GM12878 (cell line): ENCODE measurements around the gene SPEM2. TPM values are rescaled to one million over a fixed set of nuclear protein-coding genes. Genes with fewer than 3 reads are reported as not detected.

Experiments used
- ATAC-seq: fragments of 200-7000 bp; cut with Tn5 transposase; 3 replicates; pipeline ENCODE4 v1.9.1; 2020; ENCODE audit warnings: mild to moderate bottlenecking, moderate library complexity
- BruUV-seq: library from RNA; stranded (reverse); fragments of 400-500 nt; replicated peaks from 2 replicates; lab custom pipeline; 2021; lab: Mats Ljungman, UMichigan
- CTCF ChIA-PET: fragments of 300-600 bp; sonication (Branson Sonifier 250); formaldehyde crosslinking; extraction: SDS; loops from one replicate; lab custom pipeline; 2021; ENCODE audit warnings: inconsistent platforms; lab: Yijun Ruan, JAX
- POLR2A ChIA-PET: fragments of 350-600 bp; formaldehyde crosslinking; extraction: SDS; loops from one replicate; lab custom pipeline; 2021; ENCODE audit warnings: inconsistent platforms; lab: Charles Lee
- RAD21 ChIA-PET: fragments of 300-600 bp; sonication (Branson Sonifier 250); formaldehyde crosslinking; loops from one replicate; lab custom pipeline; 2023; ENCODE audit warnings: antibody characterized with exemption; ENCODE audit not compliant: unreplicated experiment; lab: Charles Lee
- SMC1A ChIA-PET: fragments of 300-600 bp; sonication (Branson Sonifier 250); formaldehyde crosslinking; loops from one replicate; lab custom pipeline; 2023; ENCODE audit not compliant: unreplicated experiment, uncharacterized antibody; lab: Charles Lee
- DNase-seq: peaks from one replicate; pipeline ENCODE4 v3.0.0-alpha.2; 2011; ENCODE audit warnings: low read depth, low spot score
- FAIRE-seq: peaks from 3 replicates; lab custom pipeline; 2011; peaks lifted over from hg19 to GRCh38; lab: Jason Lieb, UNC
- H2AFZ ChIP-seq: 2 replicates; pipeline ENCODE4 v1.6.0; 2011; ENCODE audit warnings: low read depth, low read length, control low read depth; ENCODE audit not compliant: control insufficient read depth
- H3K27ac ChIP-seq: 2 replicates; pipeline ENCODE4 v1.5.1; 2011; ENCODE audit warnings: control low read depth; ENCODE audit not compliant: control insufficient read depth, insufficient read depth
- H3K27me3 ChIP-seq, 2 experiments: replicated peaks in 1 of 2; 2 replicates each; pipeline versions ENCODE4 v1.6.0 to v1.6.1; 2011; ENCODE audit warnings: low read length in 1 of 2; ENCODE audit not compliant: control insufficient read depth in 2 of 2, insufficient read depth in 2 of 2
- H3K36me3 ChIP-seq, 2 experiments: 2 replicates each; pipeline ENCODE4 v1.5.1; 2011; ENCODE audit warnings: low read length in 1 of 2; ENCODE audit not compliant: control insufficient read depth in 2 of 2, insufficient read depth in 2 of 2
- H3K4me1 ChIP-seq: 2 replicates; pipeline ENCODE4 v1.6.1; 2011; ENCODE audit warnings: mild to moderate bottlenecking, low read length, moderate library complexity, mixed read lengths; ENCODE audit not compliant: control insufficient read depth, insufficient read depth
- H3K4me2 ChIP-seq: 2 replicates; pipeline ENCODE4 v1.6.0; 2011; ENCODE audit warnings: control low read depth; ENCODE audit not compliant: control insufficient read depth, insufficient read depth
- H3K4me3 ChIP-seq: fragments of 200-600 bp; sonication (generic); 2 replicates; pipeline ENCODE4 v1.5.1; 2016
- H3K79me2 ChIP-seq: 2 replicates; pipeline ENCODE4 v1.6.0; 2011; ENCODE audit warnings: low read length; ENCODE audit not compliant: control insufficient read depth, insufficient read depth
- H3K9ac ChIP-seq: 2 replicates; pipeline ENCODE4 v1.8.0; 2011; ENCODE audit warnings: low read length, control low read depth, mixed read lengths; ENCODE audit not compliant: control insufficient read depth, insufficient read depth
- H3K9me3 ChIP-seq: replicated peaks from 3 replicates; pipeline ENCODE4 v1.5.1; 2011; ENCODE audit warnings: mild to moderate bottlenecking, low read length; ENCODE audit not compliant: control insufficient read depth, insufficient read depth
- H4K20me1 ChIP-seq: 2 replicates; pipeline ENCODE4 v1.6.0; 2011; ENCODE audit not compliant: control insufficient read depth, insufficient read depth
- CBX3 ChIP-seq: fragments of 200-600 bp; sonication (generic); IDR thresholded peaks from 2 replicates; pipeline ENCODE4 v1.6.1; 2016; ENCODE audit warnings: low read depth, borderline replicate concordance
- GATAD2B ChIP-seq: fragments of 450-650 bp; conservative IDR thresholded peaks from 2 replicates; pipeline ENCODE4 v1.6.1; 2017; ENCODE audit warnings: low read depth, mild to moderate bottlenecking, moderate library complexity
- HDAC2 ChIP-seq: fragments of 200-600 bp; sonication (generic); IDR thresholded peaks from 2 replicates; pipeline ENCODE4 v1.6.1; 2017
- MEF2A ChIP-seq: IDR thresholded peaks from 2 replicates; pipeline ENCODE4 v1.6.1; 2011; ENCODE audit warnings: low read depth, mild to moderate bottlenecking, low read length, moderate library complexity; ENCODE audit not compliant: insufficient read depth
- RAD51 ChIP-seq: fragments of 450-650 bp; IDR thresholded peaks from 2 replicates; pipeline ENCODE4 v1.6.1; 2016; ENCODE audit warnings: moderate library complexity, mild to moderate bottlenecking, inconsistent platforms
- RCOR1 ChIP-seq: conservative IDR thresholded peaks from 2 replicates; pipeline ENCODE4 v1.6.1; 2012; ENCODE audit warnings: low read depth, low read length, improper control_type of control experiment
- STAT1 ChIP-seq: fragments of 450-650 bp; conservative IDR thresholded peaks from 2 replicates; pipeline ENCODE4 v1.6.1; 2014; ENCODE audit warnings: antibody characterized with exemption, mild to moderate bottlenecking
- ZNF622 ChIP-seq: fragments of 450-650 bp; IDR thresholded peaks from 2 replicates; pipeline ENCODE4 v1.6.1; 2017; ENCODE audit warnings: mild to moderate bottlenecking, inconsistent platforms
- WGBS: methylation state at CpG from one replicate; pipeline ENCODE4 v1.1.6; 2016; ENCODE audit warnings: low lambda C conversion rate; ENCODE audit not compliant: insufficient replicate concordance, insufficient coverage; ENCODE audit errors: missing lambda C conversion rate; 5-methylcytosine and 5-hydroxymethylcytosine counted together
- in situ Hi-C: fragments of 300-500 bp; cut with MboI; formaldehyde crosslinking; loops from 9 replicates; pipeline ENCODE4 v1.14.3; 2018; ENCODE audit warnings: mixed read lengths
- intact Hi-C: fragments of 100-400 bp; cut with micrococcal nuclease; formaldehyde crosslinking; loops from one replicate; pipeline ENCODE4 v1.14.2; 2022; ENCODE audit not compliant: unreplicated experiment
- polyA plus RNA-seq, 11 experiments: library from polyadenylated mRNA; depleted of rRNA in 4 of 11; unstranded in 6 of 11; stranded (reverse) in 5 of 11; fragments of >200 nt; fragmentation: Nextera tagmentation in 4 of 11; fragmentation: Illumina TruSeq in 1 of 11; extraction: Ambion mirVana in 4 of 11; extraction: Trizol in 1 of 11; gene quantifications; 1 replicate in 1 of 11; 2 replicates in 10 of 11; pipeline versions ENCODE4 v1.2.1 to v1.2.3, GENCODE V29; 2011 to 2016; ENCODE audit warnings: inconsistent platforms in 2 of 11, missing spikeins in 2 of 11, low read depth in 1 of 11
- total RNA-seq, 4 experiments: library from RNA; depleted of rRNA in 3 of 4; stranded (reverse); fragments of >200 nt in 3 of 4; fragmentation: Illumina TruSeq in 1 of 4; extraction: Trizol in 1 of 4; gene quantifications; 2 replicates each; pipeline versions ENCODE4 v1.2.1 to v1.2.3, GENCODE V29; 2013 to 2021
- TF ChIP-seq, protein P1 (sequence below): fragments of 450-650 bp; IDR thresholded peaks from 2 replicates; pipeline ENCODE4 v1.6.1; 2016; ENCODE audit warnings: mild to moderate bottlenecking
- TF ChIP-seq, protein P2 (sequence below): fragments of 150-350 bp; IDR thresholded peaks from 2 replicates; pipeline ENCODE4 v1.6.1; 2014; ENCODE audit warnings: mild to moderate bottlenecking, low read depth, low read length
- TF ChIP-seq, protein P3 (sequence below): fragments of 450-650 bp; IDR thresholded peaks from 2 replicates; pipeline ENCODE4 v1.6.1; 2017; ENCODE audit warnings: mild to moderate bottlenecking, moderate library complexity
- TF ChIP-seq, protein P4 (sequence below): fragments of 450-650 bp; IDR thresholded peaks from 2 replicates; pipeline ENCODE4 v1.6.1; 2017; ENCODE audit warnings: mild to moderate bottlenecking
- TF ChIP-seq, protein P5 (sequence below): IDR thresholded peaks from 2 replicates; pipeline ENCODE4 v1.6.1; 2011; ENCODE audit warnings: borderline replicate concordance, low read depth, mild to moderate bottlenecking, moderate library complexity, mixed read lengths, low read length; ENCODE audit not compliant: insufficient read depth; ENCODE audit errors: extremely low read length

Gene SPEM2
- total and polyA plus RNA-seq, 10 of the 15 experiments (the other 5 are each of a cell fraction or from before 2014, with no cell fraction given) = not detected

DNA sequence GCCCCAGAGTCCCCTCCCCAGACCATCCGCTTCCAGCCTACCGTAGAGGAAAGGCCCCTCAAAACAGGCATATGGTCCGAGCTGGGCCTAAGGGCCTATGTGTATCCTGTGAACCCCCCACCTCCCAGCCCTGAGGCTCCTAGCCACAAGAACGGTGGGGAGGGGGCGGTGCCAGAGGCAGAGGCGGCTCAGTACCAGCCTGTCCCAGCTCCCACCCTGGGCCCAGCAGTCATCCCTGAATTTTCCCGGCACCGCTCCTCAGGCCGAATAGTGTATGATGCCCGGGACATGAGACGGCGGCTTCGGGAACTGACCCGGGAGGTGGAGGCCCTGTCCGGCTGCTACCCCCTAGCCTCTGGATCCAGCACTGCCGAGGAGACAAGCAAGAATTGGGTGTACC, 4.2 kb upstream of the SPEM2 start:
- FAIRE-seq = no peak

More for the DNA sequence above, 4.2 kb upstream of the SPEM2 start:
- Histone ChIP-seq H3K27me3 (no peaks in the 10 kb centered on the region; a peak in 1 of 4 replicates), H3K36me3 (no peaks in the 10 kb centered on the region), H2AFZ (no peak overlapping the region), H3K9me3 (no peaks in the 10 kb centered on the region), H3K4me1 (no peaks in the 10 kb centered on the region), H3K27ac (no peak overlapping the region), H4K20me1 (no peaks in the 10 kb centered on the region), H3K79me2 (no peaks in the 10 kb centered on the region), H3K4me3 (no peak overlapping the region), H3K4me2 (no peak overlapping the region), H3K9ac (no peak overlapping the region)
- WGBS = 65% methylated on average over 16 of the region's 16 CpGs
- ChIA-PET RAD21 (no interaction called here), SMC1A (no interaction called here), POLR2A (no interaction called here), CTCF (interaction anchor here (1.1 kb wide), 1 partner anchor 14 kb away, joined by 3 read pairs; the partner anchor contains the start of gene TMEM102)
- no peak for DNase-seq
- in situ Hi-C loops = no loop called here
- TF ChIP-seq HDAC2 (no peak), RAD51 (no peak), CBX3 (no peak), STAT1 (no peak), MEF2A (no peak), ZNF622 (no peak), RCOR1 (no peak), GATAD2B (no peak)
- TF ChIP-seq, protein P1, sequence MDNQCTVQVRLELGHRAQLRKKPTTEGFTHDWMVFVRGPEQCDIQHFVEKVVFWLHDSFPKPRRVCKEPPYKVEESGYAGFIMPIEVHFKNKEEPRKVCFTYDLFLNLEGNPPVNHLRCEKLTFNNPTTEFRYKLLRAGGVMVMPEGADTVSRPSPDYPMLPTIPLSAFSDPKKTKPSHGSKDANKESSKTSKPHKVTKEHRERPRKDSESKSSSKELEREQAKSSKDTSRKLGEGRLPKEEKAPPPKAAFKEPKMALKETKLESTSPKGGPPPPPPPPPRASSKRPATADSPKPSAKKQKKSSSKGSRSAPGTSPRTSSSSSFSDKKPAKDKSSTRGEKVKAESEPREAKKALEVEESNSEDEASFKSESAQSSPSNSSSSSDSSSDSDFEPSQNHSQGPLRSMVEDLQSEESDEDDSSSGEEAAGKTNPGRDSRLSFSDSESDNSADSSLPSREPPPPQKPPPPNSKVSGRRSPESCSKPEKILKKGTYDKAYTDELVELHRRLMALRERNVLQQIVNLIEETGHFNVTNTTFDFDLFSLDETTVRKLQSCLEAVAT = no peak
- TF ChIP-seq, protein P2, sequence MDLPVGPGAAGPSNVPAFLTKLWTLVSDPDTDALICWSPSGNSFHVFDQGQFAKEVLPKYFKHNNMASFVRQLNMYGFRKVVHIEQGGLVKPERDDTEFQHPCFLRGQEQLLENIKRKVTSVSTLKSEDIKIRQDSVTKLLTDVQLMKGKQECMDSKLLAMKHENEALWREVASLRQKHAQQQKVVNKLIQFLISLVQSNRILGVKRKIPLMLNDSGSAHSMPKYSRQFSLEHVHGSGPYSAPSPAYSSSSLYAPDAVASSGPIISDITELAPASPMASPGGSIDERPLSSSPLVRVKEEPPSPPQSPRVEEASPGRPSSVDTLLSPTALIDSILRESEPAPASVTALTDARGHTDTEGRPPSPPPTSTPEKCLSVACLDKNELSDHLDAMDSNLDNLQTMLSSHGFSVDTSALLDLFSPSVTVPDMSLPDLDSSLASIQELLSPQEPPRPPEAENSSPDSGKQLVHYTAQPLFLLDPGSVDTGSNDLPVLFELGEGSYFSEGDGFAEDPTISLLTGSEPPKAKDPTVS = no peak
- TF ChIP-seq, protein P3, sequence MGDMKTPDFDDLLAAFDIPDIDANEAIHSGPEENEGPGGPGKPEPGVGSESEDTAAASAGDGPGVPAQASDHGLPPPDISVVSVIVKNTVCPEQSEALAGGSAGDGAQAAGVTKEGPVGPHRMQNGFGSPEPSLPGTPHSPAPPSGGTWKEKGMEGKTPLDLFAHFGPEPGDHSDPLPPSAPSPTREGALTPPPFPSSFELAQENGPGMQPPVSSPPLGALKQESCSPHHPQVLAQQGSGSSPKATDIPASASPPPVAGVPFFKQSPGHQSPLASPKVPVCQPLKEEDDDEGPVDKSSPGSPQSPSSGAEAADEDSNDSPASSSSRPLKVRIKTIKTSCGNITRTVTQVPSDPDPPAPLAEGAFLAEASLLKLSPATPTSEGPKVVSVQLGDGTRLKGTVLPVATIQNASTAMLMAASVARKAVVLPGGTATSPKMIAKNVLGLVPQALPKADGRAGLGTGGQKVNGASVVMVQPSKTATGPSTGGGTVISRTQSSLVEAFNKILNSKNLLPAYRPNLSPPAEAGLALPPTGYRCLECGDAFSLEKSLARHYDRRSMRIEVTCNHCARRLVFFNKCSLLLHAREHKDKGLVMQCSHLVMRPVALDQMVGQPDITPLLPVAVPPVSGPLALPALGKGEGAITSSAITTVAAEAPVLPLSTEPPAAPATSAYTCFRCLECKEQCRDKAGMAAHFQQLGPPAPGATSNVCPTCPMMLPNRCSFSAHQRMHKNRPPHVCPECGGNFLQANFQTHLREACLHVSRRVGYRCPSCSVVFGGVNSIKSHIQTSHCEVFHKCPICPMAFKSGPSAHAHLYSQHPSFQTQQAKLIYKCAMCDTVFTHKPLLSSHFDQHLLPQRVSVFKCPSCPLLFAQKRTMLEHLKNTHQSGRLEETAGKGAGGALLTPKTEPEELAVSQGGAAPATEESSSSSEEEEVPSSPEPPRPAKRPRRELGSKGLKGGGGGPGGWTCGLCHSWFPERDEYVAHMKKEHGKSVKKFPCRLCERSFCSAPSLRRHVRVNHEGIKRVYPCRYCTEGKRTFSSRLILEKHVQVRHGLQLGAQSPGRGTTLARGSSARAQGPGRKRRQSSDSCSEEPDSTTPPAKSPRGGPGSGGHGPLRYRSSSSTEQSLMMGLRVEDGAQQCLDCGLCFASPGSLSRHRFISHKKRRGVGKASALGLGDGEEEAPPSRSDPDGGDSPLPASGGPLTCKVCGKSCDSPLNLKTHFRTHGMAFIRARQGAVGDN = no peak
- TF ChIP-seq, protein P4, sequence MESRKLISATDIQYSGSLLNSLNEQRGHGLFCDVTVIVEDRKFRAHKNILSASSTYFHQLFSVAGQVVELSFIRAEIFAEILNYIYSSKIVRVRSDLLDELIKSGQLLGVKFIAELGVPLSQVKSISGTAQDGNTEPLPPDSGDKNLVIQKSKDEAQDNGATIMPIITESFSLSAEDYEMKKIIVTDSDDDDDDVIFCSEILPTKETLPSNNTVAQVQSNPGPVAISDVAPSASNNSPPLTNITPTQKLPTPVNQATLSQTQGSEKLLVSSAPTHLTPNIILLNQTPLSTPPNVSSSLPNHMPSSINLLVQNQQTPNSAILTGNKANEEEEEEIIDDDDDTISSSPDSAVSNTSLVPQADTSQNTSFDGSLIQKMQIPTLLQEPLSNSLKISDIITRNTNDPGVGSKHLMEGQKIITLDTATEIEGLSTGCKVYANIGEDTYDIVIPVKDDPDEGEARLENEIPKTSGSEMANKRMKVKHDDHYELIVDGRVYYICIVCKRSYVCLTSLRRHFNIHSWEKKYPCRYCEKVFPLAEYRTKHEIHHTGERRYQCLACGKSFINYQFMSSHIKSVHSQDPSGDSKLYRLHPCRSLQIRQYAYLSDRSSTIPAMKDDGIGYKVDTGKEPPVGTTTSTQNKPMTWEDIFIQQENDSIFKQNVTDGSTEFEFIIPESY = no peak
- TF ChIP-seq, protein P5, sequence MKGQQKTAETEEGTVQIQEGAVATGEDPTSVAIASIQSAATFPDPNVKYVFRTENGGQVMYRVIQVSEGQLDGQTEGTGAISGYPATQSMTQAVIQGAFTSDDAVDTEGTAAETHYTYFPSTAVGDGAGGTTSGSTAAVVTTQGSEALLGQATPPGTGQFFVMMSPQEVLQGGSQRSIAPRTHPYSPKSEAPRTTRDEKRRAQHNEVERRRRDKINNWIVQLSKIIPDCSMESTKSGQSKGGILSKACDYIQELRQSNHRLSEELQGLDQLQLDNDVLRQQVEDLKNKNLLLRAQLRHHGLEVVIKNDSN = no peak
- no TSS peak for BruUV-seq
- no peak for ATAC-seq
- intact Hi-C loops = no loop called here
